HepG2 (cell line): ENCODE results near the gene AKR1C3. TPM values are rescaled to one million over a fixed set of nuclear protein-coding genes. Genes with fewer than 3 reads are reported as not detected.

Source experiments
- ATAC-seq: fragments of 200-7000 bp; cut with Tn5 transposase; 3 replicates; pipeline ENCODE4 v1.9.1; 2020; ENCODE audit warnings: mild to moderate bottlenecking, moderate library complexity
- BruUV-seq: library from RNA; stranded (reverse); fragments of 400-500 nt; replicated peaks from 2 replicates; lab custom pipeline; 2021; lab: Mats Ljungman, UMichigan
- CTCF ChIA-PET: fragments of 300-600 bp; formaldehyde crosslinking; extraction: SDS; loops from one replicate; lab custom pipeline; 2021; ENCODE audit warnings: low total read pairs, inconsistent platforms, low intra/inter-chr PET ratio; lab: Yijun Ruan, JAX
- POLR2A ChIA-PET: fragments of 350-600 bp; sonication (Branson Sonifier 250); formaldehyde crosslinking; loops from one replicate; lab custom pipeline; 2020; ENCODE audit warnings: antibody characterized with exemption, inconsistent platforms; lab: Yijun Ruan, JAX
- DNase-seq: peaks from one replicate; pipeline ENCODE4 v3.0.0-alpha.2; 2015; ENCODE audit warnings: low spot score
- FAIRE-seq: peaks from 3 replicates; lab custom pipeline; 2011; peaks lifted over from hg19 to GRCh38; lab: Jason Lieb, UNC
- H2AFZ ChIP-seq: one replicate; pipeline ENCODE4 v1.6.1; 2011; ENCODE audit warnings: low read length, inconsistent platforms
- H3K27ac ChIP-seq: fragments of 300-600 bp; 3 replicates; pipeline ENCODE4 v1.8.0; 2011; ENCODE audit warnings: mixed run types, mild to moderate bottlenecking, mixed read lengths, low read length, inconsistent platforms; ENCODE audit not compliant: insufficient read depth; ENCODE audit errors: extremely low read length
- H3K27me3 ChIP-seq, 2 experiments: fragments of 200-600 bp in 1 of 2; 2 replicates in 1 of 2; 3 replicates in 1 of 2; pipeline versions ENCODE4 v1.6.0 to v1.8.0; 2011; ENCODE audit warnings: low read length in 2 of 2, mild to moderate bottlenecking in 2 of 2, moderate library complexity in 2 of 2, inconsistent platforms in 1 of 2; ENCODE audit not compliant: insufficient read depth in 2 of 2, control insufficient read depth in 1 of 2
- H3K36me3 ChIP-seq, 2 experiments: fragments of 200-600 bp in 1 of 2; replicated peaks in 1 of 2; 2 replicates in 1 of 2; 3 replicates in 1 of 2; pipeline versions ENCODE4 v1.5.1 to v1.8.0; 2011; ENCODE audit warnings: low read length in 2 of 2, inconsistent platforms in 1 of 2; ENCODE audit not compliant: insufficient read depth in 2 of 2, control insufficient read depth in 1 of 2
- H3K4me1 ChIP-seq: 2 replicates; pipeline ENCODE4 v1.5.1; 2012; ENCODE audit warnings: low read length, inconsistent platforms; ENCODE audit not compliant: insufficient read depth
- H3K4me2 ChIP-seq: 2 replicates; pipeline ENCODE4 v1.6.0; 2011; ENCODE audit warnings: low read depth, low read length, inconsistent platforms
- H3K4me3 ChIP-seq, 3 experiments: fragments of 200-600 bp in 1 of 3; sonication (generic), shearing (Covaris generic) in 1 of 3; replicated peaks in 1 of 3; 2 replicates each; pipeline ENCODE4 v1.5.1; 2011 to 2016; ENCODE audit warnings: low read length in 3 of 3, inconsistent platforms in 2 of 3, low read depth in 2 of 3, mild to moderate bottlenecking in 2 of 3, control low read depth in 1 of 3, mixed read lengths in 1 of 3; ENCODE audit not compliant: insufficient read depth in 1 of 3
- H3K79me2 ChIP-seq: one replicate; pipeline ENCODE4 v1.6.1; 2011; ENCODE audit warnings: low read length, inconsistent platforms; ENCODE audit not compliant: insufficient read depth
- H3K9ac ChIP-seq: 2 replicates; pipeline ENCODE4 v1.6.0; 2011; ENCODE audit warnings: mild to moderate bottlenecking, low read depth, low read length, inconsistent platforms; ENCODE audit not compliant: insufficient read depth
- H3K9me3 ChIP-seq: 2 replicates; pipeline ENCODE4 v1.5.1; 2012; ENCODE audit warnings: mild to moderate bottlenecking, low read length
- H4K20me1 ChIP-seq: 2 replicates; pipeline ENCODE4 v1.6.0; 2011; ENCODE audit warnings: inconsistent platforms, mild to moderate bottlenecking, low read length, moderate library complexity; ENCODE audit not compliant: insufficient read depth
- AGO1 ChIP-seq: fragments of 200-400 bp; formaldehyde crosslinking; IDR thresholded peaks from 2 replicates; pipeline ENCODE4 v1.6.1; 2017; ENCODE audit warnings: mild to moderate bottlenecking, low read depth, low read length, moderate library complexity; ENCODE audit not compliant: poor library complexity, severe bottlenecking
- GATA4 ChIP-seq: sonication (generic); IDR thresholded peaks from 2 replicates; pipeline ENCODE4 v1.6.1; 2016; ENCODE audit warnings: antibody characterized with exemption, low read depth, borderline replicate concordance
- HCFC1 ChIP-seq: fragments of 150-350 bp; IDR thresholded peaks from 2 replicates; pipeline ENCODE4 v1.6.1; 2014; ENCODE audit warnings: low read depth, low read length
- HNRNPK ChIP-seq: fragments of 200-400 bp; formaldehyde crosslinking; IDR thresholded peaks from 2 replicates; pipeline ENCODE4 v1.6.1; 2018; ENCODE audit warnings: low read length, low read depth, moderate library complexity, mild to moderate bottlenecking; ENCODE audit not compliant: poor library complexity, severe bottlenecking
- KDM2A ChIP-seq: sonication (generic); formaldehyde crosslinking; IDR thresholded peaks from 2 replicates; pipeline ENCODE4 v1.4.0; 2020; ENCODE audit warnings: low read depth, missing genetic modification reagents, borderline replicate concordance
- RARA ChIP-seq: IDR thresholded peaks from 2 replicates; pipeline ENCODE4 v1.6.1; 2016; ENCODE audit warnings: missing genetic modification reagents, missing compliant biosample characterization
- SALL2 ChIP-seq: sonication (generic); formaldehyde crosslinking; IDR thresholded peaks from 2 replicates; pipeline ENCODE4 v1.8.1; 2023; ENCODE audit warnings: mild to moderate bottlenecking, missing genetic modification reagents, inconsistent platforms
- SAP130 ChIP-seq: IDR thresholded peaks from 2 replicates; pipeline ENCODE4 v1.6.1; 2016; ENCODE audit warnings: low read depth
- SIN3A ChIP-seq: IDR thresholded peaks from 2 replicates; pipeline ENCODE4 v1.6.1; 2011; ENCODE audit warnings: low read depth, mild to moderate bottlenecking, control low read depth, low read length, borderline replicate concordance
- SOX6 ChIP-seq, 2 experiments: fragments of 450-650 bp in 1 of 2; sonication (generic) in 1 of 2; formaldehyde crosslinking in 1 of 2; IDR thresholded peaks; 2 replicates each; pipeline versions ENCODE4 v1.4.0 to v1.6.1; 2017 to 2020; ENCODE audit warnings: antibody characterized with exemption in 1 of 2, mild to moderate bottlenecking in 1 of 2, missing genetic modification reagents in 1 of 2
- SSRP1 ChIP-seq: IDR thresholded peaks from 2 replicates; pipeline ENCODE4 v1.6.1; 2016; ENCODE audit warnings: control low read depth
- ZC3H4 ChIP-seq: sonication (generic); formaldehyde crosslinking; IDR thresholded peaks from 2 replicates; pipeline ENCODE4 v1.4.0; 2020; ENCODE audit warnings: missing genetic modification reagents, borderline replicate concordance
- ZNF24 ChIP-seq: fragments of 450-650 bp; IDR thresholded peaks from 2 replicates; pipeline ENCODE4 v1.6.1; 2017; ENCODE audit warnings: antibody characterized with exemption, mild to moderate bottlenecking
- ZNF337 ChIP-seq: sonication (generic); formaldehyde crosslinking; IDR thresholded peaks from 2 replicates; pipeline ENCODE4 v1.5.1; 2020; ENCODE audit warnings: missing genetic modification reagents, low read depth, mild to moderate bottlenecking, borderline replicate concordance
- ZNF598 ChIP-seq: sonication (generic); formaldehyde crosslinking; IDR thresholded peaks from 2 replicates; pipeline ENCODE4 v1.5.1; 2020; ENCODE audit warnings: mild to moderate bottlenecking, missing genetic modification reagents, borderline replicate concordance
- WGBS: methylation state at CpG from one replicate; pipeline ENCODE4 v1.1.6; 2017; ENCODE audit warnings: low lambda C conversion rate; 5-methylcytosine and 5-hydroxymethylcytosine counted together
- in situ Hi-C: cut with HindIII; loops from 2 replicates; pipeline ENCODE4 v1.10.0; 2017; ENCODE audit warnings: low pct_unique_long_range_greater_than_20kb; ENCODE audit not compliant: extremely low pct_ligation_motif_present
- intact Hi-C: fragments of 100-400 bp; cut with micrococcal nuclease; formaldehyde crosslinking; loops from one replicate; pipeline ENCODE4 v1.10.0; 2022; ENCODE audit not compliant: unreplicated experiment
- polyA plus RNA-seq, 8 experiments: library from polyadenylated mRNA; depleted of rRNA in 3 of 8; stranded (reverse) in 7 of 8; unstranded in 1 of 8; fragments of >200 nt; fragmentation: Illumina TruSeq in 4 of 8; extraction: Trizol in 4 of 8; gene quantifications; 2 replicates each; pipeline versions ENCODE4 v1.2.1 to v1.2.3, GENCODE V29; 2011 to 2016; ENCODE audit warnings: low read depth in 4 of 8, missing spikeins in 1 of 8, mixed read lengths in 1 of 8; ENCODE audit not compliant: insufficient read depth in 1 of 8
- total RNA-seq, 5 experiments: library from RNA; depleted of rRNA; stranded (reverse); fragments of >200 nt; fragmentation: Illumina TruSeq; extraction: Trizol; gene quantifications; 2 replicates each; pipeline ENCODE4 v1.2.3, GENCODE V29; 2016; ENCODE audit warnings: low read depth in 1 of 5
- TF ChIP-seq, protein P1 (sequence below): sonication (generic); formaldehyde crosslinking; IDR thresholded peaks from 2 replicates; pipeline ENCODE4 v1.5.0; 2020; ENCODE audit warnings: mild to moderate bottlenecking, missing genetic modification reagents, borderline replicate concordance
- TF ChIP-seq, protein P2 (sequence below): fragments of 450-650 bp; IDR thresholded peaks from 2 replicates; pipeline ENCODE4 v1.6.1; 2017
- TF ChIP-seq, protein P3 (sequence below): IDR thresholded peaks from 2 replicates; pipeline ENCODE4 v1.6.1; 2018; ENCODE audit warnings: missing genetic modification reagents, mild to moderate bottlenecking, missing compliant biosample characterization
- TF ChIP-seq, protein P4 (sequence below): sonication (generic); formaldehyde crosslinking; IDR thresholded peaks from 2 replicates; pipeline ENCODE4 v1.8.1; 2023; ENCODE audit warnings: mild to moderate bottlenecking, missing genetic modification reagents

Gene AKR1C3
- total and polyA plus RNA-seq, 2 of the 13 experiments (the other 11 are each of a cell fraction or from before 2014, with no cell fraction given): 368 to 532 TPM

DNA sequence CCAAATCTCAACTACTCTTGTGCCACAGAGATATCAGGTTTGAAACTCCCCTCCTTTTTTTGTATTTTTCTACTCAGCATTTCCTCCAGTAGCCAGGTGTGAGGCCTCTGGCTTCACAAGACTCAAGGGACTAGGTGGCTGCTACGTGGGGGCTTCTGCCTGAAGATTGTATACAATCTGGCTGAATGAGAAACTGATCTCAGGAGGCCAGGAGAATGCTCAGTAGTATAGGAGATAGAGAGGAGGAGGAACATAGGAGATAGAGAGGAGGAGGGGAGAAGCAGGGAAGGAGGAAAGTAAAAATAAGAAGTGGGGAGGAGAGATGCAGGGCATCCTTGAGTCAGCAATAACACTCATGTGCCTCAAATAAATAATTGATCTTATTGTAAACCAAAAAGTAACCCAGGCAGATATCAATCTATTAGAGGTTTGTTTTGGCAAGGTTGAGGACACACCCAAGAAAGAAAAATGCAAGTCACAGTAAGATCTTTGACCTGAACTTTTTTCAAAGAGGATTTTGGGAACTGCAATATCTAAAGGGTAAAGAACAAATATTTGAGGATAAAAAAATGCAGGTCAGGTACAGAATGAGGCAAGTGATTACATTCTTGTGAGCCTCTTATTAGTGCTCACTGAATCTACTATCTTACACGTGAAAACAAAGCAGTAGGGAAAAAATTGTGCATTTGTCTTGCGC lies 53.9 kb downstream of the AKR1C3 start:
- FAIRE-seq (peak; percentile 88), ATAC-seq (peak; percentile 58), DNase-seq (peak; percentile 97)
- H3K4me2 ChIP-seq: peak overlapping the region; percentile 96
- H3K27ac ChIP-seq: peak overlapping the region; percentile 100
- no TSS peak for BruUV-seq
- peak overlapping the region; percentile 96 for H3K9ac ChIP-seq
- no peaks in the 10 kb centered on the region for H4K20me1 ChIP-seq
- H3K4me1 ChIP-seq: peaks cover 54% of the 10 kb centered on the region
- in situ Hi-C loops (no loop called here), intact Hi-C loops (loop anchor here (1.0 to 5.0 kb wide), 3 partner anchors 53 to 94 kb away; partner anchors contain the start of gene AKR1C3)
- no peak overlapping the region for H2AFZ ChIP-seq
- H3K79me2 ChIP-seq: no peaks in the 10 kb centered on the region
- peak overlapping the region; percentile 27 to 66 (median 36) for H3K4me3 ChIP-seq
- CTCF ChIA-PET: no interaction called here
- no peaks in the 10 kb centered on the region for H3K27me3 ChIP-seq
- H3K9me3 ChIP-seq: peaks cover 28% of the 10 kb centered on the region
- POLR2A ChIA-PET: interaction anchor here (1.1 to 2.7 kb wide), 9 partner anchors 48 to 201 kb away, joined by 3 to 14 read pairs (median 5); partner anchors contain the start of genes AKR1C3 and AKR1C4
- H3K36me3 ChIP-seq: no peaks in the 10 kb centered on the region
- WGBS: 4% methylated on average over 3 of the region's 3 CpGs
- TF ChIP-seq, protein P1, sequence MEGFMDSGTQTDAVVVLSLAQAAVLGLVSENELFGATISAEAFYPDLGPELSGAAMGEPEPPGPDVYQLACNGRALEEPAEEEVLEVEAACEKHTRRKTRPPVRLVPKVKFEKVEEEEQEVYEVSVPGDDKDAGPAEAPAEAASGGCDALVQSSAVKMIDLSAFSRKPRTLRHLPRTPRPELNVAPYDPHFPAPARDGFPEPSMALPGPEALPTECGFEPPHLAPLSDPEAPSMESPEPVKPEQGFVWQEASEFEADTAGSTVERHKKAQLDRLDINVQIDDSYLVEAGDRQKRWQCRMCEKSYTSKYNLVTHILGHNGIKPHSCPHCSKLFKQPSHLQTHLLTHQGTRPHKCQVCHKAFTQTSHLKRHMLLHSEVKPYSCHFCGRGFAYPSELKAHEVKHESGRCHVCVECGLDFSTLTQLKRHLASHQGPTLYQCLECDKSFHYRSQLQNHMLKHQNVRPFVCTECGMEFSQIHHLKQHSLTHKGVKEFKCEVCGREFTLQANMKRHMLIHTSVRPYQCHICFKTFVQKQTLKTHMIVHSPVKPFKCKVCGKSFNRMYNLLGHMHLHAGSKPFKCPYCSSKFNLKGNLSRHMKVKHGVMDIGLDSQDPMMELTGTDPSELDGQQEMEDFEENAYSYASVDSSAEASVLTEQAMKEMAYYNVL: peak; percentile 74
- TF ChIP-seq, protein P2, sequence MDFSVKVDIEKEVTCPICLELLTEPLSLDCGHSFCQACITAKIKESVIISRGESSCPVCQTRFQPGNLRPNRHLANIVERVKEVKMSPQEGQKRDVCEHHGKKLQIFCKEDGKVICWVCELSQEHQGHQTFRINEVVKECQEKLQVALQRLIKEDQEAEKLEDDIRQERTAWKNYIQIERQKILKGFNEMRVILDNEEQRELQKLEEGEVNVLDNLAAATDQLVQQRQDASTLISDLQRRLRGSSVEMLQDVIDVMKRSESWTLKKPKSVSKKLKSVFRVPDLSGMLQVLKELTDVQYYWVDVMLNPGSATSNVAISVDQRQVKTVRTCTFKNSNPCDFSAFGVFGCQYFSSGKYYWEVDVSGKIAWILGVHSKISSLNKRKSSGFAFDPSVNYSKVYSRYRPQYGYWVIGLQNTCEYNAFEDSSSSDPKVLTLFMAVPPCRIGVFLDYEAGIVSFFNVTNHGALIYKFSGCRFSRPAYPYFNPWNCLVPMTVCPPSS: no peak
- TF ChIP-seq GATA4: peak; percentile 95; the same call in 1 of the 2 replicates
- no peak for TF ChIP-seq KDM2A (CRISPR knock-in tag)
- TF ChIP-seq ZNF598 (CRISPR knock-in tag): no peak
- TF ChIP-seq SSRP1 (CRISPR knock-in tag): peak; percentile 90
- 0 out of 2 replicates have a peak, but pooled peaks have one; percentile 62 for TF ChIP-seq ZC3H4 (CRISPR knock-in tag)
- no peak for TF ChIP-seq ZNF337 (CRISPR knock-in tag)
- TF ChIP-seq SOX6 (IDR thresholded peaks at IDR 0.05): no peak
- peak; percentile 89 for TF ChIP-seq SOX6 (CRISPR knock-in tag; IDR thresholded peaks at IDR 0.05)
- peak; percentile 47 for TF ChIP-seq HNRNPK
- peak; percentile 48; the same call in 1 of the 2 replicates for TF ChIP-seq SAP130
- TF ChIP-seq AGO1: no peak
- TF ChIP-seq ZNF24: 0 out of 2 replicates have a peak, but pooled peaks have one; percentile 50
- no peak for TF ChIP-seq HCFC1
- TF ChIP-seq, protein P3, sequence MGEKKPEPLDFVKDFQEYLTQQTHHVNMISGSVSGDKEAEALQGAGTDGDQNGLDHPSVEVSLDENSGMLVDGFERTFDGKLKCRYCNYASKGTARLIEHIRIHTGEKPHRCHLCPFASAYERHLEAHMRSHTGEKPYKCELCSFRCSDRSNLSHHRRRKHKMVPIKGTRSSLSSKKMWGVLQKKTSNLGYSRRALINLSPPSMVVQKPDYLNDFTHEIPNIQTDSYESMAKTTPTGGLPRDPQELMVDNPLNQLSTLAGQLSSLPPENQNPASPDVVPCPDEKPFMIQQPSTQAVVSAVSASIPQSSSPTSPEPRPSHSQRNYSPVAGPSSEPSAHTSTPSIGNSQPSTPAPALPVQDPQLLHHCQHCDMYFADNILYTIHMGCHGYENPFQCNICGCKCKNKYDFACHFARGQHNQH (CRISPR knock-in tag): no peak
- TF ChIP-seq SALL2 (CRISPR knock-in tag): no peak
- TF ChIP-seq RARA: peak; percentile 88
- 0 out of 2 replicates have a peak, but pooled peaks have one; percentile 35 for TF ChIP-seq SIN3A
- TF ChIP-seq, protein P4, sequence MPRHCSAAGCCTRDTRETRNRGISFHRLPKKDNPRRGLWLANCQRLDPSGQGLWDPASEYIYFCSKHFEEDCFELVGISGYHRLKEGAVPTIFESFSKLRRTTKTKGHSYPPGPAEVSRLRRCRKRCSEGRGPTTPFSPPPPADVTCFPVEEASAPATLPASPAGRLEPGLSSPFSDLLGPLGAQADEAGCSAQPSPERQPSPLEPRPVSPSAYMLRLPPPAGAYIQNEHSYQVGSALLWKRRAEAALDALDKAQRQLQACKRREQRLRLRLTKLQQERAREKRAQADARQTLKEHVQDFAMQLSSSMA (CRISPR knock-in tag): no peak
